GM23248 (cell line): Measurements from ENCODE around the gene ERAS. TPM values are rescaled to one million over a fixed set of nuclear protein-coding genes. Genes with fewer than 3 reads are reported as not detected.
"Not testable (repeated sequence)": the region's sequence is repeated elsewhere in the genome, so short reads cannot be mapped to it uniquely, and the experiment has no call there.

Experiments used
- DNase-seq: peaks from one replicate; pipeline ENCODE4 v3.0.0-alpha.2; 2015
- H2AFZ ChIP-seq: fragments of 200-600 bp; sonication (generic); 2 replicates; pipeline ENCODE4 v1.6.1; 2016; ENCODE audit warnings: antibody characterized with exemption
- H3F3A ChIP-seq: fragments of 200-600 bp; sonication (generic); 2 replicates; pipeline ENCODE4 v1.6.1; 2016; ENCODE audit warnings: mild to moderate bottlenecking, antibody characterized with exemption, mixed run types; ENCODE audit not compliant: insufficient read depth
- H3K27ac ChIP-seq: fragments of 200-600 bp; sonication (generic); 2 replicates; pipeline ENCODE4 v1.5.1; 2016; ENCODE audit warnings: mild to moderate bottlenecking
- H3K27me3 ChIP-seq: fragments of 200-600 bp; sonication (generic); replicated peaks from 2 replicates; pipeline ENCODE4 v1.6.1; 2016; ENCODE audit warnings: mild to moderate bottlenecking; ENCODE audit not compliant: insufficient read depth
- H3K36me3 ChIP-seq: fragments of 200-600 bp; sonication (generic); 2 replicates; pipeline ENCODE4 v1.6.1; 2016; ENCODE audit warnings: low read depth, mild to moderate bottlenecking
- H3K4me1 ChIP-seq: fragments of 200-600 bp; sonication (generic); 2 replicates; pipeline ENCODE4 v1.6.1; 2016; ENCODE audit warnings: mild to moderate bottlenecking; ENCODE audit not compliant: insufficient read depth
- H3K4me2 ChIP-seq: fragments of 200-600 bp; sonication (generic); one replicate; pipeline ENCODE4 v1.6.1; 2016; ENCODE audit warnings: mild to moderate bottlenecking; ENCODE audit not compliant: unreplicated experiment
- H3K4me3 ChIP-seq: fragments of 200-600 bp; sonication (generic); 2 replicates; pipeline ENCODE4 v1.5.1; 2016; ENCODE audit warnings: mild to moderate bottlenecking
- H3K79me2 ChIP-seq: fragments of 200-600 bp; sonication (generic); 2 replicates; pipeline ENCODE4 v1.6.1; 2016; ENCODE audit warnings: mild to moderate bottlenecking; ENCODE audit not compliant: insufficient read depth
- H3K9ac ChIP-seq: fragments of 200-600 bp; sonication (generic); 2 replicates; pipeline ENCODE4 v1.6.1; 2016; ENCODE audit warnings: mild to moderate bottlenecking
- H3K9me2 ChIP-seq: fragments of 200-600 bp; sonication (generic); 2 replicates; pipeline ENCODE4 v1.6.1; 2016; ENCODE audit warnings: mixed run types, mild to moderate bottlenecking, moderate library complexity; ENCODE audit not compliant: insufficient read depth
- H3K9me3 ChIP-seq: fragments of 200-600 bp; sonication (generic); one replicate; pipeline ENCODE4 v1.6.1; 2017; ENCODE audit warnings: low read depth
- H4K20me1 ChIP-seq: fragments of 200-600 bp; sonication (generic); 2 replicates; pipeline ENCODE4 v1.6.0; 2016; ENCODE audit not compliant: insufficient read depth
- EZH2 ChIP-seq: fragments of 200-600 bp; sonication (generic); IDR thresholded peaks from 2 replicates; pipeline ENCODE4 v1.6.1; 2018; ENCODE audit warnings: antibody characterized with exemption, mild to moderate bottlenecking; ENCODE audit not compliant: insufficient read depth, poor library complexity, severe bottlenecking
- EZH2phosphoT487 ChIP-seq: fragments of 200-600 bp; sonication (generic); IDR thresholded peaks from 2 replicates; pipeline ENCODE4 v1.6.1; 2018; ENCODE audit warnings: antibody characterized with exemption, moderate library complexity, mild to moderate bottlenecking, low read depth; ENCODE audit not compliant: insufficient read depth
- WGBS, 2 experiments: methylation state at CpG; one replicate each; pipeline ENCODE4 v1.1.6; 2015 to 2017; ENCODE audit warnings: low lambda C conversion rate in 2 of 2, low coverage in 1 of 2; ENCODE audit errors: missing lambda C conversion rate in 2 of 2; 5-methylcytosine and 5-hydroxymethylcytosine counted together
- in situ Hi-C: fragments of 300-500 bp; cut with MboI; formaldehyde crosslinking; loops from 2 replicates; pipeline ENCODE4 v1.15.0; 2020
- polyA plus RNA-seq: library from polyadenylated mRNA; unstranded; fragments of >200 nt; fragmentation: Nextera tagmentation; extraction: Ambion mirVana; gene quantifications from 2 replicates; pipeline ENCODE4 v1.2.1, GENCODE V29; 2016
- small RNA-seq: library from RNA; depleted of rRNA; stranded (forward); fragments of <200 nt; gene quantifications from one replicate; pipeline ENCODE3, GENCODE V24; 2014; ENCODE audit warnings: low read depth, low replicate concordance
- total RNA-seq: library from RNA; depleted of rRNA; stranded (reverse); fragments of >200 nt; shearing (Covaris generic); gene quantifications from 2 replicates; pipeline ENCODE4 v1.2.3, GENCODE V29; 2014; rRNA removed

Gene ERAS
- total and polyA plus RNA-seq, 2 experiments from 2014 or later: not detected

- H3K9me2 ChIP-seq: no peaks in the 10 kb centered on the region
- no peak overlapping the region for H3K27ac ChIP-seq
- no peak for TF ChIP-seq EZH2phosphoT487
- no peak for TF ChIP-seq EZH2
- no peaks in the 10 kb centered on the region for H3K4me1 ChIP-seq
- H3K4me3 ChIP-seq: no peak overlapping the region
- H3K4me2 ChIP-seq: no peak overlapping the region
- no peaks in the 10 kb centered on the region for H3K27me3 ChIP-seq
- no peaks in the 10 kb centered on the region for H3K79me2 ChIP-seq
- H2AFZ ChIP-seq: no peak overlapping the region
- no peaks in the 10 kb centered on the region for H3F3A ChIP-seq
- H3K9ac ChIP-seq: no peak overlapping the region
- DNase-seq: no peak
- WGBS, 2 experiments: 36 to 46% methylated on average over 4 to 5 of the region's 5 CpGs
- H4K20me1 ChIP-seq: no peaks in the 10 kb centered on the region
- H3K9me3 ChIP-seq: no peaks in the 10 kb centered on the region
- no peaks in the 10 kb centered on the region for H3K36me3 ChIP-seq
- in situ Hi-C loops: no loop called here
These were observed 28.6 kb downstream of the ERAS start for GRCh38 chrX:48854898-48855297.

- H3K4me3 ChIP-seq: no peak overlapping the region
- TF ChIP-seq EZH2phosphoT487: no peak
- no peak for TF ChIP-seq EZH2
These were observed 37.9 kb downstream of the ERAS start for GRCh38 chrX:48864210-48864609.

GRCh38 chrX:48872017-48872416 lies 45.7 kb downstream of the ERAS start:
- H3K4me3 ChIP-seq, H3K36me3 ChIP-seq, H3K4me1 ChIP-seq, H4K20me1 ChIP-seq, H3K27ac ChIP-seq, H3K9me3 ChIP-seq, H3K27me3 ChIP-seq, H2AFZ ChIP-seq, DNase-seq, H3K9ac ChIP-seq, H3K4me2 ChIP-seq, H3K9me2 ChIP-seq, H3K79me2 ChIP-seq, in situ Hi-C loops, H3F3A ChIP-seq: not testable (repeated sequence)
- 0 to 43% methylated on average over 1 to 2 of the region's 2 CpGs for WGBS, 2 experiments

More at GRCh38 chrX:48864210-48864609, 37.9 kb downstream of the ERAS start:
- no peak overlapping the region for H3K4me2 ChIP-seq
- no peak overlapping the region for H3K27ac ChIP-seq
- no peaks in the 10 kb centered on the region for H3K79me2 ChIP-seq
- no peaks in the 10 kb centered on the region for H3K9me2 ChIP-seq
- peak; percentile 1 for DNase-seq
- H4K20me1 ChIP-seq: no peaks in the 10 kb centered on the region
- no peaks in the 10 kb centered on the region for H3K27me3 ChIP-seq
- no peaks in the 10 kb centered on the region for H3F3A ChIP-seq
- 17 to 26% methylated on average over 4 of the region's 4 CpGs for WGBS, 2 experiments
- H3K9me3 ChIP-seq: no peaks in the 10 kb centered on the region
- no peaks in the 10 kb centered on the region for H3K4me1 ChIP-seq
- no peak overlapping the region for H3K9ac ChIP-seq
- H2AFZ ChIP-seq: no peak overlapping the region
- in situ Hi-C loops: no loop called here
- no peaks in the 10 kb centered on the region for H3K36me3 ChIP-seq

DNA sequence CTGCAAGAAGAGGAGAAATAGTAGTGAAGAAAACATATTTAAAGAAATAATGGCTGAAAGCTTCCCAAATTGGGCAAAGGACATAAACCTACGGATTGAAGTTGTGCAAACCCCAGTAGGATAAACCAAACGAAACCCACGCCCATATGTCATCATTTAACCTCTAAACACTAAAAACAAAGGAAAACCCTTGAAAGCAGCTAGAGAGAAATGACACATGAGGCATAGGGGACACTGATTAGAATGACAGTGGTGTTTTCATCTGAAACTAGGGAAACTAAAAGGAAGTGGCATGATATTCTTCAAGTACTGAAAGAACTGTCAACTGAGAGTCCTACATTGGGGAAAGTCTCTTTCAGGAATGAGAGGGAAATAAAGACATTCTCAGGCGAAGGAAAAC lies 50.6 kb downstream of the ERAS start:
- H3K79me2 ChIP-seq, H3F3A ChIP-seq, H3K4me1 ChIP-seq, H4K20me1 ChIP-seq, in situ Hi-C loops, H3K36me3 ChIP-seq, DNase-seq, H3K4me2 ChIP-seq, H3K27ac ChIP-seq, H3K27me3 ChIP-seq, H2AFZ ChIP-seq, H3K9me2 ChIP-seq, H3K9me3 ChIP-seq, H3K4me3 ChIP-seq, H3K9ac ChIP-seq: not testable (repeated sequence)
- WGBS, 2 experiments: 46 to 60% methylated on average over 3 to 4 of the region's 4 CpGs

Small RNA genes within 50 kb of the gene (small RNA-seq; reads per million reads assigned to genes)
- gene RNU6-29P: not detected

Other genes starting within 250 kb of the ERAS start
- 120 and 149 TPM in 2 replicates for gene WDR13, start 229.0 kb upstream of the ERAS start, total RNA-seq
- gene WDR13, start 229.0 kb upstream of the ERAS start, polyA plus RNA-seq: 89.7 and 92.4 TPM in 2 replicates
- not detected in 2 replicates for gene WAS, start 142.7 kb upstream of the ERAS start, total RNA-seq
- gene WAS, start 142.7 kb upstream of the ERAS start, polyA plus RNA-seq: not detected in 2 replicates
- 6.8 and 8.1 TPM in 2 replicates for gene SUV39H1, start 129.8 kb upstream of the ERAS start, total RNA-seq
- gene SUV39H1, start 129.8 kb upstream of the ERAS start, polyA plus RNA-seq: 6.0 TPM in 2 replicates
- gene GLOD5, start 64.8 kb upstream of the ERAS start, total RNA-seq: not detected in 2 replicates
- gene GLOD5, start 64.8 kb upstream of the ERAS start, polyA plus RNA-seq: not detected in 2 replicates
- not detected in 2 replicates for gene GATA1, start 39.9 kb upstream of the ERAS start, total RNA-seq
- gene GATA1, start 39.9 kb upstream of the ERAS start, polyA plus RNA-seq: not detected in 2 replicates
- 32.4 and 36.6 TPM in 2 replicates for gene HDAC6, start 24.4 kb upstream of the ERAS start, total RNA-seq
- gene HDAC6, start 24.4 kb upstream of the ERAS start, polyA plus RNA-seq: 18.6 and 20.3 TPM in 2 replicates
- gene PCSK1N, start 9.1 kb downstream of the ERAS start, total RNA-seq: 0.89 and 3.1 TPM in 2 replicates
- 1.4 and 2.1 TPM in 2 replicates for gene PCSK1N, start 9.1 kb downstream of the ERAS start, polyA plus RNA-seq
- gene TIMM17B, start 71.3 kb downstream of the ERAS start, total RNA-seq: 17.8 and 26.7 TPM in 2 replicates
- gene TIMM17B, start 71.3 kb downstream of the ERAS start, polyA plus RNA-seq: 44.7 and 48.4 TPM in 2 replicates
- gene PQBP1, start 71.4 kb downstream of the ERAS start, total RNA-seq: 18.1 and 30.3 TPM in 2 replicates
- gene PQBP1, start 71.4 kb downstream of the ERAS start, polyA plus RNA-seq: 45.4 and 49.7 TPM in 2 replicates
- gene SLC35A2, start 85.1 kb downstream of the ERAS start, total RNA-seq: 23.6 and 29.1 TPM in 2 replicates
- gene SLC35A2, start 85.1 kb downstream of the ERAS start, polyA plus RNA-seq: 54.6 and 55.5 TPM in 2 replicates
- gene PIM2, start 92.5 kb downstream of the ERAS start, total RNA-seq: 4.6 and 5.6 TPM in 2 replicates
- 4.4 and 4.5 TPM in 2 replicates for gene PIM2, start 92.5 kb downstream of the ERAS start, polyA plus RNA-seq
- gene OTUD5, start 131.1 kb downstream of the ERAS start, total RNA-seq: 43.4 and 44.9 TPM in 2 replicates
- 27.0 and 30.9 TPM in 2 replicates for gene OTUD5, start 131.1 kb downstream of the ERAS start, polyA plus RNA-seq
- 0.65 and 1.5 TPM in 2 replicates for gene KCND1, start 145.3 kb downstream of the ERAS start, total RNA-seq
- gene KCND1, start 145.3 kb downstream of the ERAS start, polyA plus RNA-seq: 0.69 and 0.71 TPM in 2 replicates
- gene GRIPAP1, start 175.8 kb downstream of the ERAS start, total RNA-seq: 16.5 and 31.6 TPM in 2 replicates
- 16.5 and 21.8 TPM in 2 replicates for gene GRIPAP1, start 175.8 kb downstream of the ERAS start, polyA plus RNA-seq
- gene TFE3, start 216.8 kb downstream of the ERAS start, total RNA-seq: 72.5 and 85.6 TPM in 2 replicates
- gene TFE3, start 216.8 kb downstream of the ERAS start, polyA plus RNA-seq: 53.0 and 57.3 TPM in 2 replicates
- 0.22 TPM in 1 of 2 replicates, not detected in the other for gene CCDC120, start 232.5 kb downstream of the ERAS start, total RNA-seq
- 0.94 and 1.3 TPM in 2 replicates for gene CCDC120, start 232.5 kb downstream of the ERAS start, polyA plus RNA-seq
- gene PRAF2, start 247.5 kb downstream of the ERAS start, total RNA-seq: 17.5 and 24.6 TPM in 2 replicates
- 141 and 143 TPM in 2 replicates for gene PRAF2, start 247.5 kb downstream of the ERAS start, polyA plus RNA-seq